DMS153 treated with DMSO at 0.1 percent for 48 hours (cell line): Measurements from ENCODE around the gene SETBP1.
A peak's percentile ranks its signal among the peaks of the same experiment; 100 is the strongest.
"Not testable (repeated sequence)": the region's sequence is repeated elsewhere in the genome, so short reads cannot be mapped to it uniquely, and the experiment has no call there.

Source experiments
- DNase-seq: peaks from one replicate; lab custom pipeline; 2025; ENCODE audit not compliant: unreplicated experiment; lab: John Stamatoyannopoulos, UW

The SETBP1 gene

GRCh38 chr18:44788334-44788733, 107.6 kb downstream of the SETBP1 start:
- no peak for DNase-seq

GRCh38 chr18:44789710-44790109, 109.0 kb downstream of the SETBP1 start:
- DNase-seq, result no peak

GRCh38 chr18:44790860-44791259, 110.2 kb downstream of the SETBP1 start:
- no peak for DNase-seq

GRCh38 chr18:44791520-44791919, 110.8 kb downstream of the SETBP1 start:
- DNase-seq, result no peak

GRCh38 chr18:44792456-44793061, 111.9 kb downstream of the SETBP1 start:
- DNase-seq, result no peak

GRCh38 chr18:44793194-44793593, 112.5 kb downstream of the SETBP1 start:
- DNase-seq, result no peak

- no peak for DNase-seq
Observed at GRCh38 chr18:44793685-44794084, 113.0 kb downstream of the SETBP1 start.

- no peak for DNase-seq
Observed at GRCh38 chr18:44795241-44795640, 114.6 kb downstream of the SETBP1 start.

GRCh38 chr18:44796429-44797428, 116.0 kb downstream of the SETBP1 start:
- no peak for DNase-seq

GRCh38 chr18:44798433-44799048, 117.9 kb downstream of the SETBP1 start:
- no peak for DNase-seq

GRCh38 chr18:44799382-44799906, 118.8 kb downstream of the SETBP1 start:
- no peak for DNase-seq

- DNase-seq, result no peak
Observed at GRCh38 chr18:44799907-44800421, 119.3 kb downstream of the SETBP1 start.

- DNase-seq, result not testable (repeated sequence)
Observed at GRCh38 chr18:44800766-44801165, 120.1 kb downstream of the SETBP1 start.

- DNase-seq, result no peak
Observed at GRCh38 chr18:44801781-44802180, 121.1 kb downstream of the SETBP1 start.

- no peak for DNase-seq
Observed at GRCh38 chr18:44802508-44802907, 121.8 kb downstream of the SETBP1 start.

GRCh38 chr18:44803019-44803650, 122.4 kb downstream of the SETBP1 start:
- DNase-seq, result peak; percentile 23

GRCh38 chr18:44804033-44804432, 123.3 kb downstream of the SETBP1 start:
- DNase-seq, result no peak

- no peak for DNase-seq
Observed at GRCh38 chr18:44805176-44805575, 124.5 kb downstream of the SETBP1 start.

GRCh38 chr18:44805643-44806042, 125.0 kb downstream of the SETBP1 start:
- DNase-seq, result no peak

- no peak for DNase-seq
Observed at GRCh38 chr18:44807766-44808165, 127.1 kb downstream of the SETBP1 start.
